DMS53 treated with DMSO at 0.1 percent for 48 hours (cell line): Measurements from ENCODE around the gene KCNJ8.

Source experiments
- DNase-seq: peaks from one replicate; lab custom pipeline; 2025; ENCODE audit not compliant: unreplicated experiment; lab: John Stamatoyannopoulos, UW

Gene KCNJ8

DNA sequence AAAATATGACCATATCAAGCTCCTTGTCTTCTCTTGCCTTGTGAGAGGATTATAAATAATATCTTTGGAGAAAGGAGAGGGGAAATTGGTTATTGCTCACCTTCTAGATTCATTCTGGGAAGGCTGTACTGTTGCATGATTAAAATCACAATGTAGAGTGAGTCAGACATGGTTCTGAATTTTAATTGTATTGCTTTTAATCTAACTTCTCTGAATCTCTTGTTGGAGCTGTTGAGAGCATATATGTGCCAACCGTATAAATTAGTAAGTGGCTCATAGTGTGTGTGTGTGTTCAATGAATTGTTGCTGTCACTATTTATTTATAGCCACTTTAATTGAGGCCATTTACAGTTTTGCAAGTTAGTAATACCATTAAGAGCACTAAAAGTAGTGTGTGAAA lies 56.1 kb downstream of the KCNJ8 start:
- no peak for DNase-seq

DNA sequence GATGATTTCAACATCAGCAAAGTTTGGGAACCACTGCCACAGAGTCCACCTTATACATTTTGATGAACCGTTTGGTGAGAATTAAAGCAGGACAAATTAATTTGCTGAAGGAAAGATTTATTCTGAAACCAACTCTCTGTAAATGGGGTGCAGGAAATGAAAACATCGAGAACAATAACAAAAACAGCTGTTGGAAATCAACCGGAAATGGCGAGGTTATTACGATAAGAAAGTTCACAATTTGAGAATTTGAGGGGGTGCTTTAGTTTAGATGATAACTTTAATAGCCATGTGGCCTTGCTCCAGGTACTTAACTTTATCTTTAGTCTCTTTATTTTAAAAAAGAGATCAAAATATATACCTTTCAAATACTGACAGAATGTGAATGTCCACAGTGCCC lies 56.7 kb downstream of the KCNJ8 start:
- DNase-seq = no peak

DNA sequence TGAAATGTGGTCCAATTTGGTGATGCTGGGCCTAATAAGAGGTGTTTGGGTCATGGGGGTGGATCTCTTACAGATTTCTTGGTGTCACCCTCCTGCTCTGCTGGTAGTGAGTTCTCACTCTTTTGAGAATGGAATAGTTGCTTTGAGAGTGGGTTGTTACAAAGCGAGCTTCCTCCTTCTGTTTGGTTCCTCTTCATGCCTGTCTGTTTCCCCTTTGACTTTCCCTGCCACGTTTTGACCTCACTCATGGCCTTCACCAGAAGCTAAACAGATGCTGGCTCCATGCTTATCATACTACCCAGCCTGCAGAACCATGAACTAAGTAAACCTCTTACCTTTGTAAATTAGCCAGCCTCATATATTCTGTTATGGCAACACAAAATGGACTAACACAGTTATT lies 59.1 kb downstream of the KCNJ8 start:
- DNase-seq = no peak
